ENCODE data around the gene RNF183. TPM values are rescaled to one million over a fixed set of nuclear protein-coding genes. Genes with fewer than 3 reads are reported as not detected.

The RNF183 gene
- total and polyA plus RNA-seq, 9 of the 15 experiments (the other 6 are each of a cell fraction or from before 2014, with no cell fraction given): 0.04 to 2.0 (median 0.16) TPM; not detected in 5

- TF ChIP-seq E2F3 (CRISPR knock-in tag; IDR thresholded peaks at IDR 0.05) (no peak), RBM34 (IDR thresholded peaks at IDR 0.05; ENCODE audit: borderline replicate concordance, insufficient read depth, low read length) (no peak), ZSCAN32 (CRISPR knock-in tag; IDR thresholded peaks at IDR 0.05) (no peak), STAT5B (CRISPR knock-in tag; IDR thresholded peaks at IDR 0.05) (no peak), MED1 (CRISPR knock-in tag; IDR thresholded peaks at IDR 0.05; ENCODE audit: borderline replicate concordance) (no peak), TAF9B (IDR thresholded peaks at IDR 0.05; ENCODE audit: partially characterized antibody) (no peak), MNT (conservative IDR thresholded peaks at IDR 0.05) (no peak), DACH1 (IDR thresholded peaks at IDR 0.05; ENCODE audit: partially characterized antibody) (no peak), GABPB2 (CRISPR knock-in tag; conservative IDR thresholded peaks at IDR 0.05) (no peak), CEBPG (CRISPR knock-in tag; IDR thresholded peaks at IDR 0.05) (no peak), CEBPG (tag; conservative IDR thresholded peaks at IDR 0.05 in 1 of 2, IDR thresholded peaks at IDR 0.05 in 1 of 2) (peak in 1 of 2 experiments; percentile 48; a peak in 2 of 4 replicates), DDX20 (tag; IDR thresholded peaks at IDR 0.05; ENCODE audit: low read depth) (no peak), COPS2 (conservative IDR thresholded peaks at IDR 0.05) (no peak), ZNF785 (CRISPR knock-in tag; IDR thresholded peaks at IDR 0.05) (no peak), KLF10 (CRISPR knock-in tag; IDR thresholded peaks at IDR 0.05) (no peak), HDAC3 (IDR thresholded peaks at IDR 0.05; ENCODE audit: borderline replicate concordance, partially characterized antibody) (no peak), SMC3 (conservative IDR thresholded peaks at IDR 0.05; ENCODE audit: insufficient read depth, low read depth, low read length) (no peak), E2F6 (IDR thresholded peaks at IDR 0.05; ENCODE audit: borderline replicate concordance in 1 of 2, extremely low read depth in 1 of 2, insufficient read depth in 1 of 2, insufficient read length in 1 of 2, low read depth in 1 of 2, low read length in 1 of 2, poor library complexity in 1 of 2, severe bottlenecking in 1 of 2) (no peak), DPF2 (IDR thresholded peaks at IDR 0.05) (peak; percentile 45; the same call in 1 of the 2 replicates), ADNP (tag; IDR thresholded peaks at IDR 0.05) (no peak), MLX (CRISPR knock-in tag; conservative IDR thresholded peaks at IDR 0.05) (no peak), ELF4 (CRISPR knock-in tag; IDR thresholded peaks at IDR 0.05) (no peak), MYC (IDR thresholded peaks at IDR 0.05; ENCODE audit: low read depth, low read length) (no peak), MYC (CRISPR knock-in tag; IDR thresholded peaks at IDR 0.05; ENCODE audit: borderline replicate concordance, low read depth) (no peak), ARNT (IDR thresholded peaks at IDR 0.05) (no peak), NCOR1 (IDR thresholded peaks at IDR 0.05) (no peak), FOXJ2 (tag; IDR thresholded peaks at IDR 0.05) (peak; percentile 85), BRF1 (IDR thresholded peaks at IDR 0.05; ENCODE audit: borderline replicate concordance, extremely low read depth, insufficient read length) (no peak), NFATC3 (IDR thresholded peaks at IDR 0.05) (no peak)
Observed at GRCh38 chr9:113290052-113290607, 13.0 kb downstream of the RNF183 start (continued).
